COR-L47 (cell line): ENCODE measurements around the gene HDGFL2.
"Not testable (repeated sequence)": the region's sequence is repeated elsewhere in the genome, so short reads cannot be mapped to it uniquely, and the experiment has no call there.

Experiments
- DNase-seq: peaks from one replicate; lab custom pipeline; 2025; lab: John Stamatoyannopoulos, UW

HDGFL2 gene

DNA sequence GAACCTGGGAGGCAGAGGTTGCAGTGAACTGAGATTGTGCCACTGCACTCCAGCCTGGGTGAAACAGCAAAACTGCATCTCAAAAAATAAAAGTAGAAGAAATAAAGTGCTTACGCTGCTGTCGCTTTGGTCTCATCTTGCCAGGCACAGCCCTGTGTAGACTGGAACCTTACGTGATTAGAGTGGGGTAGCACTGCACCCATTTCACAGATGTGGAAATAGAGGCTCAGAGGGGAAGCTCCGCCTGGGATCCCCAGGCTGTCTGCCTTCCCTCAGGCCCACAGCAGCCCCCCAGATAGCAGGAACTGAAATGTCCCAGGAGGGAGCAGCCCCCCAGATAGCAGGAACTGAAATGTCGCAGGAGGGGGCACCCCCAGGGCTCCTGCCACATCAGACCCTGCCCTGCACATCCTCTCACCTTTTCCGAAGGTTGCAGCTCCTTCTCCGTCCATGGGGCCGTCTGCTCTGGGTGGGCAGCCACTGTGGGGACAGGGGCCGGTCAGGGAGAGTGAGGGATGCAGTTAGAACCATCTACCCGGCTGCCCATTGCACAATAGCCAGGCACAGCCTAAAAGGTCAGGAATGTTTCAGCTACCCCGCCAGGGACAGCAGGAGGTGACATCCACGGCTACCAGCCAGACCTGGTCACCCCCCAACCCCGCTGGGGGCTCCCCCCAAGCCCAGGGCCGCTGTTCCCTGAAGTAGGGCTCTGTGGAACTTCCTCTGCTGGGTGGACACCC is 44.3 kb downstream of the HDGFL2 start:
- no peak for DNase-seq

GRCh38 chr19:4516939-4517300 is 44.8 kb downstream of the HDGFL2 start:
- no peak for DNase-seq

- DNase-seq = no peak
Observed at GRCh38 chr19:4517451-4518057, 45.5 kb downstream of the HDGFL2 start.

DNA sequence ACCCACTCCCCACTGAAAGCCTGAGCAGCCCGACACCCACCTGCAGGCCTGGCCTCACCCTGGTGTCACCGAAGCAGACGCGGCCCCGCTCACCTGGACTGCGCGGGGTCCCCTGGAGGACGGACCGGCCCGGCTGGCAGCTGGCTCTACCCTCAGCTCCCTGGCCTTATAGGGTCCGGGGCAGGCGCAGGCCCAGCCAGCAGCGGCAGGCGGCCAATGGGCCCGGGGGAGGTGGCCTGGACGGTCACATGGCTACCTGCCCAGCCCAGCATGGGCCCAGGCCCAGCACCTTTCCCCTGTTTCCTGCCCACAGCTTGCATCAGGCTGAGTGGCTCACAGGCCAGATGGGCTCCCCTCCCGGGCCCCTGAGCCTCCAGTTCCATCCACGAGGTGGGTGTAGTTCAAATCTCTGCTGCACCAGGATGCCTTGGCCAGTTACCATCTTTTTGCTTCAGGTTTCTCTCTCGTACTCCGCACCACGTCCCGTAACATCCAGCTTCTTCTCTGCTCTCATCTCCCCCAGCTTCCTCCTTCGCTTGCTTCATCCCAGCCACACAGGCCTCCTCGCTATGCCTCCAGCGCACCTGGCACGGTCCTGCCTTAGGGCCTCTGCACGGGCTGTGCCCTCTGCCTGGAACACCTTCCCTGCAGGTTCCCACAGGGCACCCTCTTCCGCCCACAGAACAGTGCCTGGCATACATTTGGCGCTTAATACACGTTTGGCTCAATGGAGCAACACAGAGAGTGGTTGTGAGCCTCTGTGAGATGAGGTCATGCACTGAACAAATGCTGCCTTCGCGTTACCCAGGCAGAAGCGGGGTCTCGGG is 46.5 kb downstream of the HDGFL2 start, which contains the start of gene PLIN4:
TSS of gene PLIN4 (minus strand) at position 142 of the 827 bp plus-strand sequence. CDS start 214 bp downstream, outside the sequence.
- no peak for DNase-seq

GRCh38 chr19:4519172-4519496 is 47.0 kb downstream of the HDGFL2 start:
- DNase-seq = no peak

DNA sequence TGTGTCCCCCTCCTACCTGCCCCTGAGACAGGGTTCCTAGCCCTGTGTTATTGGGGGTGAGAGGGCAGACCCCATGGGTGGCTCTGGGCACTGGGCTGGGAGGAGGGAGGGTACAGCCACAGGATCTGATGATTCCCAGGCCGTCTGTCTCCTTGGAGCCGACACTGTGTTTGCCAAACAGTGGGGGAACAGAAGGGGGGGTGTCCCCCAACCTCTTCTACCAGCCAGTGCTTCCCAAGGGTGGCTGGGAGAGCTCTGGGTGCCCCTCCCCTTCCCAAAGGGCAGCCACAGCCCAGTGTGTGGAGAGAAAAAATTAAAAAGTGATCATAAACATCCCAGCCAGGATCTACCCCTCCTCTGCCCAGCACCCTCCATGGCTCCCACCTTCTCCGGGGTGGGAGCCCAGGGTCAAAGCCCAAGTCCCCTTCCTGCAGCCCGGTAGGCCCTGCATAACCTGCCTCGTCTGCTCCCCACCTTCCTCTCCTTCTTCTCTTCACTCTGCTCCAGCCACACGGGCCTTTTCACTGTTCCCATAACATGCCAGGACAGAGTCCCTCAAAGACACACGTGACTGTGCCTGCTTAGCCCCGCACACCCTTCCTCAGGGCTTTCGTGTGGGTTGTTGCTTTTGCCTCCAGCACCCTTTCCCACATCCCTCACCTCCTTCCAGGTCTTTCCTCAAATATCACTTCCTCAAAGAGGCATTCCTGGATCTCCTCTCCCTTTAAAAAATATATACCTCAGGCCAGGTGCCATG is 47.6 kb downstream of the HDGFL2 start:
- no peak for DNase-seq

DNA sequence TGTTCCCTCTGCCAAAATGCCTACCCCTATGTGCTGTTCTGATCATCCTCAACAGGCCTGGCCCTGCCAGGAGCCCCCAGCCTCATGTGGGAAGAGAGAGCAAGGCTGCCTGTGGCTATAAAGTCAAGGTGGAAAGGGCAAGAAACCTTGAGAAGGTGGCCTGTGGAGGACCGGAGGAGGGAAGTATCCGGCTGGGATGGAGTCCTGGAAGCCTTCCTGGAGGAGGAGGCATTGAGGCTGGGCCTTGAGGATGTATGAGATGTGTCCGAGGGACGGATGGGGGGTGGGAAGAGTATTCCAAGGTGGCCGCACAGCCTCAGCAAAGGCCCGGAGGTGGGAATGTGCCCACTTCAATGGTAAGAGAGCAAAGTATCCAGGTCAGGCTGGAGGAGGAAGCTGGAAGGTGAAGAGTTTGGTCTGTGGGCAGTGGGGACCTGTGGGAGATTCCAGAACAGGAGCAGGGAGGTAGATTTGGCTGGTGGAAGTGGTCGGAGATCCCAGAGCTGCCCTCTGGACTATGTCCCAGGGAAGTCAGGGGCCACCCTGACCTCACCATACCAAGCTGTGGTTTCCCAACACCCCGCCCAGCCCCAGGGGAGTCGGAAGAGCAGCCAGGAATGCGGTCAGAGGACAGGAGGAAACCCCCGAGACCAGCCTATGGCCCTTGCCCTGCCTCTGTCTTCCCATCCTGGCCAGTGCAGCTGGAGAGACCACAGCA is 49.2 kb downstream of the HDGFL2 start:
- DNase-seq = no peak

DNA sequence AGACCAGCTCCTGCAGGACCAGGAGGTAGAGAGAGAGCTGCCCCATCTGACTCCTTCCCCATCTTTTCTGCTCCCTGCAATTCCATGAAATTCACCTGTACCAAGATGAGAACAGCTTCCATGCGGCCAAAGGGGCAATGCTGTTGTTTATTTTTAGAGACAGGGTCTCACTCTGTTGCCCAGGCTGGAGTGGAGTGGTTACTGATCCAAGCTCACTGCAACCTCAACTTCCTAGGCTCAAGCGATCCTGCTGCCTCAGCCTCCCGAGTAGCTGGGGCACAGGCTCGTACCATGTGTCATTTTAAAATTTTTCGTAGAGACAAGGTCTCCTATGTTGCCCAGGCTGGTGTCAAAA is 49.8 kb downstream of the HDGFL2 start:
- no peak for DNase-seq

GRCh38 chr19:4522291-4523002 is 50.4 kb downstream of the HDGFL2 start:
- no peak for DNase-seq

DNA sequence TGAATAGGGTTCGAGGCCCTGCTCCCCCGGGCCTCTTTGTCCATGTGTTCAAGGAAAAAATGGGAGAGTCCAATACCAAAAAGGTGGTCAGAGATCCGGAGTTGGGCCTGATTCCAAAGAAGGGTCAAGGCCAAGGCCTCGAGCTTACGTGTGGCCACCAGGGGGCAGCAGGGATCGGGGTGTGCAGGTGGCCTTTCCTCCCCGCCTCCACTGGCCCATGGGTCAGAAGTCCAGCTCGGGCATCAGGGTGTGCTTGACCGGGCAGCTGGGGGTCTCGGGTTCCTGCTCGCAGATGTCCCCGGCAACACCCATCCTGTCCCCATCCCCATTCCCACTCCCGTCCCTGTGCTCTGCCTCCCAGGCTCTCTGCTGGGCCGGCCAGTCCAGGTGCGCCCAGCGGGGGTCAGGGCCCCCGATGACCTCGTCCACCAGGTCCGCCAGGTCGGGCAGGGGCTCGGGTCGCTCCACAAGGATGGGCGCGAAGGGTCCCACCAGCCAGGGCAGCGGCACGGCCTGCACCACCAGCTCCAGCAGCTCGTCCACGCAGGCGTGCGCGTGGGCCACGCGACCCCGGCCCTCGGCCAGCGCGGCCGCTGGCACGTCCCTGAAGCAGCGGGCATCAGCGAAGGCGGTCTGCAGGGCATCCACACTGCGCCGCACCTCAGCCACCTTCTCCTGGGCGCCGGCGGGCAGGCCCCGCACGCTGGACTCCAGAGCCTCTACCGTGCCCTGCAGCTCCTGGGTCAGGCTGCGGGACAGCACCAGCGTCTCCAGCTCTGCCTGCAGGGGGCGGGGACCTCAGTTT is 51.4 kb downstream of the HDGFL2 start:
- no peak for DNase-seq

- no peak for DNase-seq
Observed at GRCh38 chr19:4524808-4525562, 52.9 kb downstream of the HDGFL2 start.

DNA sequence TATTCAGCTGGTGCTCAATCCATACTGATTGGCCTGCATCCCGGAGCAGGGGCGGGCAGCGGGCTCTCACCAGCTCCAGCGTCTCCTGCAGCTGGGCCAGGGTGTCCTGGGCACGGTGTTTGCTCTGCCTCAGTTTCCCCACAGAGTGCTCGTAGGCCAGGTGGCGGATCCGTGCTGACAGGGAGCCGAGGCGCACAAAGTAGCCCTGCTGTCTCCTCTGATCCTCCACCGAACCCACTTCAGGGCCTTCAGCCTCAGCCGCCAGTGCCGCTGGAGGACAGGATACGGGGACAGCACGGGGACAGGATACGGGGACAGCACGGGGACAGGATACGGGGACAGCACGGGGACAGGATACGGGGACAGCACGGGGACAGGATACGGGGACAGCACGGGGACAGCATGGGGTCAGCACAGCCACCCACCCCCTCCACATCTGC is 53.5 kb downstream of the HDGFL2 start:
- DNase-seq = no peak

GRCh38 chr19:4527377-4527776 is 55.3 kb downstream of the HDGFL2 start:
- DNase-seq = not testable (repeated sequence)

DNA sequence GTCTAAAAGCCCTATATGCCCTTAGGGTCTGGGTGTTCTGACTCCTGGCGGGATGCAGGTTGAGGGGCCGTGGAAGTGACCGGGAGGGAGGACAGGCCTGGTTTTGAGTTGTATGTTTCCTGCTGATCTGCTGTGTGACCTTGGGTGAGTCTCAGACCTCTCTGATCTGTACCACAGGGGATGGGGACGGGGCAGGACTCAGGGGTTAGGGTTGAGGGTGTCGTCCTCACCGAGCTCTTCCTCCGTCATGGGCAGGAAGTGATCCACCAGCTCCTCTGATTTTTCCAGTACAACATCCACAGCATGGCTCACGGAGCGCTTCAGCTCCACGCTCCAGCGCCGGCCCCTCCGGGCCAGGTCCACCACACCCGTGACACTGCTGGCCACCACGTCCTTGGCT is 56.7 kb downstream of the HDGFL2 start:
- DNase-seq = no peak

DNA sequence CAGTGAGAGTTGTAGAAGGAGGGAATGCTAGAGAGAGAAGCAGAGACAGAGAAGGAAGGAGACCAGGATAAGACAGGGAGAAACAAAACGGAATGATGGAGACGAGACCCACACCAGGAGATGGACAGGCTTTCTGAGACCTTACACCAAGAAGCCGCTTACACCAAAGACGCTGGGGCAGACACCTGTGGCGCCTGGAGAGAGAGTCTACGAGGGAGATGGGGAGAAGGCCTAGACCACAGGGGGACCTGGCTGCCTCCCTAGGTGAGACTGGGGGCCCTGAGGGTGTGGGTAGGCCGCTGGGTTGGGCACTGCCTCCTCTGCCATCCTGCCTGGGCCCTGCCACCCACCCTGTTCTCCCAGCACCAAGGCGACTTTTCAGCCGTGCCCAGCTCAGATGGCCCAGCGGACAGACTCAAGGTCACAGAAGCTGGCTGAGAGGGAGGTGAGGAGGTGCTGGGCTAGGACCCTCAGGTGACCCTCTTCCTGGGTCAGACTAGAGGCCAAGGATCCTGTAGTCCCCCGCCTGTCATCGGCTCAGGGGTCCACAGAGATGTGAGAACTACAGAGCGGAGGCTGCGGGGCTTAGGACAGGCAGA is 57.9 kb downstream of the HDGFL2 start:
- no peak for DNase-seq

GRCh38 chr19:4531562-4532165 is 59.6 kb downstream of the HDGFL2 start:
- no peak for DNase-seq

- DNase-seq = no peak
Observed at GRCh38 chr19:4533334-4533733, 61.2 kb downstream of the HDGFL2 start.

DNA sequence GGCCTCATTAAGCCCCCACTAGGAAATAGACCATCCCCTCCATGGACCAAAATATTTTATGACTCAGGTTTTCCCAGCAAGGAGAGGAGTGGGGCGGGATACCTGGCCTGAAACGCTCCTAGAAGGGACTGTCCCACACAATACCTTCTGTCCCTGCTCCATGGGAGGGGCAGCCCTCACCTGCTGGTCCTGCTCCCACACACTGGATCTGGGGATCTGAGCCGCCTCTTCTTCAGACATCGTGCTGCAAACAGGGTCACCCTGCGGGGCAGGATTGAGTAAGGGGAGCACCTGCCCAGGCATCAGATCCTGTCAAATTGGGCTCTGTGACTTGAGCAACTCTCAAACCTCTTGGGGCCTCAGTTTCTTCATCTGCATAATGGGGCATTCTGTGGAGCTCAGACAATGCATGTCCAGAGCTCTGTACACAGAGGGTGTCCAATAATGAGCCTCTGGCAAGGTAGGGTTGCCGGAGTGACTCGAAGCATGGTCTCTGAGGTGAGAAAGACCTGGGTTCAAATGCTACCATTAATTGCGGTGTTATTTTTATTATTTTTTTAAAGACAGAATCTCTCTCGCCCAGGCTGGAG is 61.8 kb downstream of the HDGFL2 start:
- no peak for DNase-seq
